HEK293 (cell line): ENCODE data around the gene MISP3.
A peak's percentile ranks its signal among the peaks of the same experiment; 100 is the strongest.

Source experiments
- CTCF ChIA-PET: fragments of 350-600 bp; formaldehyde crosslinking; extraction: SDS; loops from one replicate; lab custom pipeline; 2021; ENCODE audit warnings: antibody characterized with exemption; lab: Yijun Ruan, JAX
- POLR2A ChIA-PET: fragments of 300-600 bp; formaldehyde crosslinking; extraction: SDS; loops from one replicate; lab custom pipeline; 2020; ENCODE audit warnings: antibody characterized with exemption, inconsistent platforms; lab: Yijun Ruan, JAX
- H3K27ac ChIP-seq: fragments of 200-500 bp; sonication (Bioruptor generic); 2 replicates; pipeline ENCODE4 v1.5.1; 2014; ENCODE audit warnings: low read depth, low read length, control low read depth, inconsistent platforms; ENCODE audit errors: extremely low read depth
- H3K36me3 ChIP-seq, 2 experiments: fragments of 200-500 bp in 1 of 2; sonication (Bioruptor generic) in 1 of 2; 1 replicate in 1 of 2; 2 replicates in 1 of 2; pipeline ENCODE4 v1.5.1; 2014 to 2017; ENCODE audit warnings: inconsistent platforms in 2 of 2, low read length in 2 of 2; ENCODE audit not compliant: control insufficient read depth in 2 of 2, insufficient read depth in 1 of 2
- H3K4me1 ChIP-seq: fragments of 200-500 bp; sonication (Bioruptor generic); 2 replicates; pipeline ENCODE4 v1.5.1; 2014; ENCODE audit warnings: mild to moderate bottlenecking, low read length, inconsistent platforms; ENCODE audit not compliant: control insufficient read depth, insufficient read depth
- H3K4me3 ChIP-seq: 2 replicates; pipeline ENCODE4 v1.5.1; 2011; ENCODE audit warnings: low read depth, mild to moderate bottlenecking, control low read depth, low read length, moderate library complexity
- H3K9me3 ChIP-seq: fragments of 200-500 bp; sonication (Bioruptor generic); 2 replicates; pipeline ENCODE4 v1.5.1; 2014; ENCODE audit warnings: low read depth, low read length, inconsistent platforms; ENCODE audit not compliant: control insufficient read depth, insufficient read depth
- EGR2 ChIP-seq: fragments of 450-650 bp; formaldehyde crosslinking; IDR thresholded peaks from 2 replicates; pipeline ENCODE4 v1.5.1; 2016; ENCODE audit warnings: low read depth, missing biosample characterization, missing genetic modification characterization
- OSR2 ChIP-seq: fragments of 450-650 bp; formaldehyde crosslinking; IDR thresholded peaks from 2 replicates; pipeline ENCODE4 v1.5.1; 2016; ENCODE audit warnings: missing biosample characterization, missing genetic modification characterization
- SETDB1 ChIP-seq: IDR thresholded peaks from one replicate; pipeline ENCODE4 v1.6.1; 2017; ENCODE audit warnings: mild to moderate bottlenecking, low read length, moderate library complexity, mixed read lengths; ENCODE audit not compliant: insufficient read length
- SP3 ChIP-seq: fragments of 450-650 bp; formaldehyde crosslinking; IDR thresholded peaks from 2 replicates; pipeline ENCODE4 v1.5.1; 2016; ENCODE audit warnings: missing biosample characterization, missing genetic modification characterization
- TRIM28 ChIP-seq: IDR thresholded peaks from 2 replicates; pipeline ENCODE4 v1.6.1; 2011; ENCODE audit warnings: low read length, control low read depth, borderline replicate concordance
- ZBTB17 ChIP-seq: fragments of 450-650 bp; formaldehyde crosslinking; IDR thresholded peaks from 2 replicates; pipeline ENCODE4 v1.5.1; 2016; ENCODE audit warnings: missing biosample characterization, missing genetic modification characterization
- ZFP3 ChIP-seq: fragments of 450-650 bp; formaldehyde crosslinking; IDR thresholded peaks from 2 replicates; pipeline ENCODE4 v1.5.1; 2016; ENCODE audit warnings: low read depth, missing biosample characterization, missing genetic modification characterization
- ZNF112 ChIP-seq: fragments of 450-650 bp; formaldehyde crosslinking; IDR thresholded peaks from 2 replicates; pipeline ENCODE4 v1.5.0; 2017; ENCODE audit warnings: missing biosample characterization, missing genetic modification characterization
- ZNF16 ChIP-seq: fragments of 450-650 bp; formaldehyde crosslinking; IDR thresholded peaks from 2 replicates; pipeline ENCODE4 v1.5.1; 2016; ENCODE audit warnings: low read depth, missing biosample characterization, missing genetic modification characterization
- ZNF19 ChIP-seq: fragments of 450-650 bp; formaldehyde crosslinking; IDR thresholded peaks from 2 replicates; pipeline ENCODE4; 2016; ENCODE audit warnings: missing biosample characterization, missing genetic modification characterization, low read depth
- ZNF248 ChIP-seq: fragments of 450-650 bp; formaldehyde crosslinking; IDR thresholded peaks from 2 replicates; pipeline ENCODE4 v1.5.1; 2017; ENCODE audit warnings: missing biosample characterization, missing genetic modification characterization
- ZNF26 ChIP-seq: fragments of 450-650 bp; formaldehyde crosslinking; IDR thresholded peaks from 2 replicates; pipeline ENCODE4 v1.5.1; 2016; ENCODE audit warnings: missing biosample characterization, missing genetic modification characterization
- ZNF292 ChIP-seq: fragments of 450-650 bp; formaldehyde crosslinking; IDR thresholded peaks from 2 replicates; pipeline ENCODE4 v1.5.1; 2016; ENCODE audit warnings: low read depth, missing biosample characterization, missing genetic modification characterization, borderline replicate concordance
- ZNF37A ChIP-seq: fragments of 450-650 bp; IDR thresholded peaks from 2 replicates; pipeline ENCODE4 v1.5.1; 2018; ENCODE audit warnings: missing biosample characterization, missing genetic modification characterization
- ZNF426 ChIP-seq: fragments of 450-650 bp; formaldehyde crosslinking; IDR thresholded peaks from 2 replicates; pipeline ENCODE4 v1.5.1; 2017; ENCODE audit warnings: missing biosample characterization, missing genetic modification characterization, mild to moderate bottlenecking, inconsistent platforms, moderate library complexity
- ZNF530 ChIP-seq: fragments of 450-650 bp; formaldehyde crosslinking; IDR thresholded peaks from 2 replicates; pipeline ENCODE4 v1.5.1; 2016; ENCODE audit warnings: low read depth, missing biosample characterization, missing genetic modification characterization
- ZNF560 ChIP-seq: fragments of 450-650 bp; formaldehyde crosslinking; IDR thresholded peaks from 2 replicates; pipeline ENCODE4 v1.5.1; 2017; ENCODE audit warnings: missing biosample characterization, missing genetic modification characterization, borderline replicate concordance
- ZNF561 ChIP-seq: fragments of 450-650 bp; IDR thresholded peaks from 2 replicates; pipeline ENCODE4 v1.5.1; 2018; ENCODE audit warnings: missing biosample characterization, missing genetic modification characterization, borderline replicate concordance
- ZNF600 ChIP-seq: fragments of 450-650 bp; formaldehyde crosslinking; IDR thresholded peaks from 2 replicates; pipeline ENCODE4 v1.5.1; 2016; ENCODE audit warnings: missing biosample characterization, missing genetic modification characterization
- ZNF707 ChIP-seq: fragments of 450-650 bp; formaldehyde crosslinking; IDR thresholded peaks from 2 replicates; pipeline ENCODE4 v1.5.1; 2016; ENCODE audit warnings: missing biosample characterization, missing genetic modification characterization
- ZNF747 ChIP-seq: fragments of 450-650 bp; formaldehyde crosslinking; IDR thresholded peaks from 2 replicates; pipeline ENCODE4 v1.5.1; 2016; ENCODE audit warnings: missing biosample characterization, missing genetic modification characterization
- TF ChIP-seq, protein P1 (sequence below): fragments of 450-650 bp; formaldehyde crosslinking; IDR thresholded peaks from 2 replicates; pipeline ENCODE4 v1.5.1; 2016; ENCODE audit warnings: missing biosample characterization, missing genetic modification characterization

The MISP3 gene

GRCh38 chr19:14053032-14053431, 19.6 kb upstream of the MISP3 start:
- CTCF ChIA-PET: interaction anchor here (0.6 to 2.4 kb wide), 6 partner anchors 11 to 61 kb away, joined by 3 to 20 read pairs (median 6); partner anchors contain the start of gene IL27RA
- TF ChIP-seq ZNF561 (tag by site-specific recombination) (no peak), ZNF600 (tag by site-specific recombination) (peak; percentile 5; the same call in 1 of the 2 replicates), SP3 (no peak), ZNF560 (tag by site-specific recombination) (no peak), ZNF707 (tag by site-specific recombination) (no peak), ZBTB17 (tag by site-specific recombination) (no peak), SETDB1 (peak; percentile 71), ZNF426 (tag by site-specific recombination) (no peak), ZNF112 (tag by site-specific recombination) (no peak), TRIM28 (peak; percentile 42; the same call in 1 of the 2 replicates), ZNF19 (tag by site-specific recombination) (no peak), ZFP3 (tag by site-specific recombination) (no peak), OSR2 (tag by site-specific recombination) (no peak), ZNF747 (tag by site-specific recombination) (no peak)
- TF ChIP-seq, all 188 proteins: peak for 3
- POLR2A ChIA-PET: interaction anchor here (0.6 kb wide), 1 partner anchor 122 kb away, joined by 3 read pairs; no protein-coding TSS in a partner anchor

DNA sequence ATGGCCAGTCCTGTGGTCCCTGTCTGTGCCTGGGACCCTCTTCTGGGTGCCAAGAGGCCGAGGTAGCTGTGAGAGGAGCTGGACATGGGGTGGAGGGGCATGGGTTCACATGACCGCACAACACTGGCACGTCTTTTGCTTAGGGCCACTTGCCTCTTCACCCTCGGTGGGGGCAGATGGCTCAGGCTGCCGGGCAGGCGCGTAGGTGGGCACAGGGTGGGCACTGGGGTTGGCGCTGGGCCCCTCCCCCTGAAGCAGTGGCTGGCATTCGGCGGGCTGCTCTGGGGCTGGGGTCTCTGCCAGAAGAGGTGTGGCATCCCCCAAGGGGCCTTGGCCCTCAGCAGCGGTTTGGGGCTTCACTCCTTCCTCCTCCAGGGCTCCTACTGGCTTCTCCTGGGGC, 19.1 kb upstream of the MISP3 start:
- CTCF ChIA-PET: interaction anchor here (0.6 to 2.4 kb wide), 5 partner anchors 12 to 54 kb away, joined by 3 to 20 read pairs (median 6); partner anchors contain the start of gene IL27RA
- no peak overlapping the region for H3K4me3 ChIP-seq
- H3K9me3 ChIP-seq: no peaks in the 10 kb centered on the region
- H3K27ac ChIP-seq: no peak overlapping the region
- POLR2A ChIA-PET: no interaction called here
- TF ChIP-seq ZNF37A (tag by site-specific recombination) (no peak), EGR2 (tag by site-specific recombination) (no peak), ZNF530 (tag by site-specific recombination) (no peak), ZNF16 (tag by site-specific recombination) (no peak), ZNF26 (tag by site-specific recombination) (no peak), ZNF248 (tag by site-specific recombination) (no peak), ZNF292 (tag by site-specific recombination) (no peak)
- TF ChIP-seq, protein P1, sequence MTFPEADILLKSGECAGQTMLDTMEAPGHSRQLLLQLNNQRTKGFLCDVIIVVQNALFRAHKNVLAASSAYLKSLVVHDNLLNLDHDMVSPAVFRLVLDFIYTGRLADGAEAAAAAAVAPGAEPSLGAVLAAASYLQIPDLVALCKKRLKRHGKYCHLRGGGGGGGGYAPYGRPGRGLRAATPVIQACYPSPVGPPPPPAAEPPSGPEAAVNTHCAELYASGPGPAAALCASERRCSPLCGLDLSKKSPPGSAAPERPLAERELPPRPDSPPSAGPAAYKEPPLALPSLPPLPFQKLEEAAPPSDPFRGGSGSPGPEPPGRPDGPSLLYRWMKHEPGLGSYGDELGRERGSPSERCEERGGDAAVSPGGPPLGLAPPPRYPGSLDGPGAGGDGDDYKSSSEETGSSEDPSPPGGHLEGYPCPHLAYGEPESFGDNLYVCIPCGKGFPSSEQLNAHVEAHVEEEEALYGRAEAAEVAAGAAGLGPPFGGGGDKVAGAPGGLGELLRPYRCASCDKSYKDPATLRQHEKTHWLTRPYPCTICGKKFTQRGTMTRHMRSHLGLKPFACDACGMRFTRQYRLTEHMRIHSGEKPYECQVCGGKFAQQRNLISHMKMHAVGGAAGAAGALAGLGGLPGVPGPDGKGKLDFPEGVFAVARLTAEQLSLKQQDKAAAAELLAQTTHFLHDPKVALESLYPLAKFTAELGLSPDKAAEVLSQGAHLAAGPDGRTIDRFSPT (tag by site-specific recombination): peak; percentile 78
- no peaks in the 10 kb centered on the region; a peak in 1 of 3 replicates for H3K36me3 ChIP-seq
- H3K4me1 ChIP-seq: peaks cover 4% of the 10 kb centered on the region

More at GRCh38 chr19:14053032-14053431, 19.6 kb upstream of the MISP3 start:
- peaks cover 1% of the 10 kb centered on the region for H3K4me1 ChIP-seq
- no peaks in the 10 kb centered on the region; the same call in 1 of the 2 replicates for H3K9me3 ChIP-seq
- no peak overlapping the region for H3K4me3 ChIP-seq
- H3K27ac ChIP-seq: no peak overlapping the region
- no peaks in the 10 kb centered on the region; a peak in 1 of 3 replicates for H3K36me3 ChIP-seq
